OCI-LY1 (cell line): ENCODE measurements around the gene LIN52.

Experiments
- H2AFZ ChIP-seq: fragments of 200-600 bp; sonication (generic), shearing (Covaris generic); 2 replicates; pipeline ENCODE4 v1.6.0; 2014; ENCODE audit warnings: antibody characterized with exemption, mild to moderate bottlenecking, low read length
- H3F3A ChIP-seq: fragments of 200-600 bp; sonication (generic), shearing (Covaris generic); 2 replicates; pipeline ENCODE4 v1.6.0; 2014; ENCODE audit warnings: mild to moderate bottlenecking, antibody characterized with exemption, low read length, moderate library complexity; ENCODE audit not compliant: insufficient read depth
- H3K27ac ChIP-seq: fragments of 200-600 bp; sonication (generic); 2 replicates; pipeline ENCODE4 v1.5.1; 2014; ENCODE audit warnings: low read length, mixed run types, mild to moderate bottlenecking, low read depth; ENCODE audit not compliant: poor library complexity, severe bottlenecking
- H3K27me3 ChIP-seq: fragments of 200-600 bp; sonication (generic); 2 replicates; pipeline ENCODE4 v1.6.0; 2014; ENCODE audit warnings: antibody characterized with exemption, mild to moderate bottlenecking, low read length, moderate library complexity; ENCODE audit not compliant: insufficient read depth
- H3K36me3 ChIP-seq: fragments of 200-600 bp; sonication (generic); 2 replicates; pipeline ENCODE4 v1.6.1; 2014; ENCODE audit warnings: mild to moderate bottlenecking, antibody characterized with exemption, low read length, moderate library complexity, mixed read lengths; ENCODE audit not compliant: insufficient read depth
- H3K4me1 ChIP-seq: fragments of 200-600 bp; sonication (generic); 2 replicates; pipeline ENCODE4 v1.5.1; 2014; ENCODE audit warnings: mild to moderate bottlenecking, low read length, moderate library complexity; ENCODE audit not compliant: insufficient read depth, severe bottlenecking
- H3K4me2 ChIP-seq: fragments of 200-600 bp; sonication (generic), shearing (Covaris generic); 2 replicates; pipeline ENCODE4 v1.6.1; 2014; ENCODE audit warnings: low read length
- H3K4me3 ChIP-seq: fragments of 200-600 bp; sonication (generic); 2 replicates; pipeline ENCODE4 v1.5.1; 2014; ENCODE audit warnings: low read length, low read depth, mild to moderate bottlenecking, mixed read lengths; ENCODE audit not compliant: poor library complexity, severe bottlenecking
- H3K79me2 ChIP-seq: fragments of 200-600 bp; shearing (Covaris generic); 2 replicates; pipeline ENCODE4 v1.6.1; 2016; ENCODE audit warnings: mixed run types, low read length, mixed read lengths; ENCODE audit not compliant: insufficient read depth
- H3K9ac ChIP-seq: fragments of 200-600 bp; sonication (generic), shearing (Covaris generic); 2 replicates; pipeline ENCODE4 v1.6.1; 2014; ENCODE audit warnings: mild to moderate bottlenecking, low read length, mixed read lengths
- H3K9me2 ChIP-seq: fragments of 200-600 bp; sonication (generic), shearing (Covaris generic); 2 replicates; pipeline ENCODE4 v1.6.1; 2014; ENCODE audit warnings: low read depth, mild to moderate bottlenecking, low read length, mixed read lengths
- H3K9me3 ChIP-seq: fragments of 200-600 bp; shearing (Covaris generic); 2 replicates; pipeline ENCODE4 v1.6.1; 2014; ENCODE audit warnings: low read length, mixed read lengths
- H4K20me1 ChIP-seq: fragments of 200-600 bp; sonication (generic), shearing (Covaris generic); 2 replicates; pipeline ENCODE4 v1.6.0; 2016; ENCODE audit warnings: mild to moderate bottlenecking, low read length; ENCODE audit not compliant: insufficient read depth
- EZH2 ChIP-seq: fragments of 200-600 bp; sonication (generic), shearing (Covaris generic); IDR thresholded peaks from 2 replicates; pipeline ENCODE4 v1.8.0; 2017; ENCODE audit warnings: borderline replicate concordance, mixed run types, mild to moderate bottlenecking, antibody characterized with exemption, low read length, moderate library complexity, mixed read lengths
- TF ChIP-seq, protein P1 (sequence below): fragments of 200-600 bp; sonication (generic), shearing (Covaris generic); IDR thresholded peaks from 2 replicates; pipeline ENCODE4 v1.5.1; 2017; ENCODE audit warnings: mild to moderate bottlenecking, antibody characterized with exemption, low read length, moderate library complexity, mixed read lengths

The LIN52 gene

DNA sequence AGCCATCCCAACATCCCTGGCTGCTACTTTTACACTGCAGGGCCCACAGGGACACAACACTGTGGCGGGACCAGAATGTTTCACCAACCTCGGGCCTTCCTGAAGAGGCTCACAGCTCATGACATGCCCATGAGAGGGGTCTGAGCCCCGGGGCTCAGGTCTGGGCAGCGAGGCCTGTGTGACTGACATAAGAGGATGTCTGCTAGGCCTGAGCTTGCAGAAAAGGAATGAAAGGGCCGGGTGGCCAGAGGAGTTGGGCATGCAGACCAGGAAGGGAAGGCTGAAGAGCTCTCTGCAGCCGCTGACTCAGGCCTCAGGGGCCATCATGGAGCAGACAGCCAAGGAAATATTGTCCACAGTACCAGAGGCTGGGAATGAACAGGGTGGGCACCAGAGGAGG is 136.2 kb downstream of the LIN52 start:
- H3K4me3 ChIP-seq: no peak overlapping the region
- no peaks in the 10 kb centered on the region for H4K20me1 ChIP-seq
- no peak overlapping the region for H2AFZ ChIP-seq
- H3K27ac ChIP-seq: no peak overlapping the region
- H3K36me3 ChIP-seq: no peaks in the 10 kb centered on the region
- no peak overlapping the region for H3K9ac ChIP-seq
- no peaks in the 10 kb centered on the region for H3K27me3 ChIP-seq
- no peaks in the 10 kb centered on the region for H3F3A ChIP-seq
- no peaks in the 10 kb centered on the region for H3K79me2 ChIP-seq
- no peak for TF ChIP-seq EZH2
- TF ChIP-seq, protein P1, sequence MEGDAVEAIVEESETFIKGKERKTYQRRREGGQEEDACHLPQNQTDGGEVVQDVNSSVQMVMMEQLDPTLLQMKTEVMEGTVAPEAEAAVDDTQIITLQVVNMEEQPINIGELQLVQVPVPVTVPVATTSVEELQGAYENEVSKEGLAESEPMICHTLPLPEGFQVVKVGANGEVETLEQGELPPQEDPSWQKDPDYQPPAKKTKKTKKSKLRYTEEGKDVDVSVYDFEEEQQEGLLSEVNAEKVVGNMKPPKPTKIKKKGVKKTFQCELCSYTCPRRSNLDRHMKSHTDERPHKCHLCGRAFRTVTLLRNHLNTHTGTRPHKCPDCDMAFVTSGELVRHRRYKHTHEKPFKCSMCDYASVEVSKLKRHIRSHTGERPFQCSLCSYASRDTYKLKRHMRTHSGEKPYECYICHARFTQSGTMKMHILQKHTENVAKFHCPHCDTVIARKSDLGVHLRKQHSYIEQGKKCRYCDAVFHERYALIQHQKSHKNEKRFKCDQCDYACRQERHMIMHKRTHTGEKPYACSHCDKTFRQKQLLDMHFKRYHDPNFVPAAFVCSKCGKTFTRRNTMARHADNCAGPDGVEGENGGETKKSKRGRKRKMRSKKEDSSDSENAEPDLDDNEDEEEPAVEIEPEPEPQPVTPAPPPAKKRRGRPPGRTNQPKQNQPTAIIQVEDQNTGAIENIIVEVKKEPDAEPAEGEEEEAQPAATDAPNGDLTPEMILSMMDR: no peak
- no peak overlapping the region for H3K4me2 ChIP-seq
- H3K9me3 ChIP-seq: no peaks in the 10 kb centered on the region
- H3K4me1 ChIP-seq: peaks cover 4% of the 10 kb centered on the region
- H3K9me2 ChIP-seq: no peaks in the 10 kb centered on the region

DNA sequence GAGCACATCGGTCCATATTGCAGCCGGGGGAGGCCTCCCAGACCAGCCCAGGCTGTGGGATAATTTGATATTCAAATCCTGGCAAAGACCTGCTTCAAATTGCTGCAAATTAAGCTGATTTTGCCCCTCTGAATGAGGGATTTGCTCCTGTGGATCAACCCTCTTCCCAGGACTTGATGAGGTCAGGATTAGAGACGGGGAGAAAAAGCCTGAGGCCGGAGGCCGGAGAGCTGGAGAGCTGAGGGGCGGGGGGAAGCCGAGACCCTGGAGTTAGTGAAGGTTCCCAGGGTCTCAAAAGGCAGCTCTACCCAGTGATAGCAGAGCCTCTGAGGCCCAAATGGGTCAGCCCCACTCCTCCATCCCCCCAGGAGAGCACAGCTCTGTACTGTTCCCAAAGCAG is 137.0 kb downstream of the LIN52 start:
- H3K9me3 ChIP-seq: no peaks in the 10 kb centered on the region
- H3K79me2 ChIP-seq: no peaks in the 10 kb centered on the region
- H3K36me3 ChIP-seq: no peaks in the 10 kb centered on the region
- no peak overlapping the region for H3K9ac ChIP-seq
- TF ChIP-seq, protein P1: no peak
- no peak for TF ChIP-seq EZH2
- no peaks in the 10 kb centered on the region for H3F3A ChIP-seq
- no peak overlapping the region for H2AFZ ChIP-seq
- no peak overlapping the region for H3K4me3 ChIP-seq
- no peaks in the 10 kb centered on the region for H3K27me3 ChIP-seq
- H3K27ac ChIP-seq: no peak overlapping the region
- no peaks in the 10 kb centered on the region for H4K20me1 ChIP-seq
- H3K4me1 ChIP-seq: peaks cover 4% of the 10 kb centered on the region
- H3K9me2 ChIP-seq: no peaks in the 10 kb centered on the region
- no peak overlapping the region for H3K4me2 ChIP-seq

DNA sequence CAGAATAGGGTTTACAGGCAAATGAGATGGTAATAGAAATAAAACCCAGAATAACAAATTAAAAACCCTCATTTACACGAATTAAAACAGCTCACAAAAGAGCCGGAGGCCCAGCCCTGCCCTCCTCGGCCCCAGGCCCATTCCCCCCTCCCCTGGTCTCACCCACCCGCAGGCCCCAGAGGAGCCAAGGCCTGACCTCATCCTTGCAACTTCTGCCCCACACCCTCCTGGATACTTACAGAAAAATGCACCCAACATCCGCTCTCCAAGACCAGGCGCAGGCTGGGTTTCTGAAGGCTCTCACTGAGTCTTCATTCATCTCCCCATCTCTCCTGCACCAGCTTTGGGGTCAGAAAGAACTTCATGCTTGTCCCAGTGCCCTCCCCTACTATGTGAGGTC is 138.3 kb downstream of the LIN52 start:
- Histone ChIP-seq H3K9me3 (no peaks in the 10 kb centered on the region), H3K4me3 (no peak overlapping the region), H3K9me2 (no peaks in the 10 kb centered on the region), H3K27me3 (no peaks in the 10 kb centered on the region), H3K4me2 (no peak overlapping the region), H3K36me3 (no peaks in the 10 kb centered on the region), H3K79me2 (no peaks in the 10 kb centered on the region), H2AFZ (no peak overlapping the region), H3K27ac (no peak overlapping the region), H4K20me1 (no peaks in the 10 kb centered on the region), H3K4me1 (peaks cover under 1% of the 10 kb centered on the region), H3F3A (no peaks in the 10 kb centered on the region), H3K9ac (no peak overlapping the region)
- TF ChIP-seq, protein P1: no peak
- no peak for TF ChIP-seq EZH2
